Stimulated activated CD8-positive, alpha-beta memory T cell treated with anti-CD3 and anti-CD28 coated beads, Interleukin-2, amount 100 ng/mL, for 48 hours (primary cell): ENCODE data around the gene TENM3.

Experiments used
- DNase-seq, 2 donors: peaks; one replicate each; pipeline ENCODE4 v3.0.0-alpha.2; 2020; ENCODE audit warnings: low read depth in 2 of 2

The TENM3 gene

DNA sequence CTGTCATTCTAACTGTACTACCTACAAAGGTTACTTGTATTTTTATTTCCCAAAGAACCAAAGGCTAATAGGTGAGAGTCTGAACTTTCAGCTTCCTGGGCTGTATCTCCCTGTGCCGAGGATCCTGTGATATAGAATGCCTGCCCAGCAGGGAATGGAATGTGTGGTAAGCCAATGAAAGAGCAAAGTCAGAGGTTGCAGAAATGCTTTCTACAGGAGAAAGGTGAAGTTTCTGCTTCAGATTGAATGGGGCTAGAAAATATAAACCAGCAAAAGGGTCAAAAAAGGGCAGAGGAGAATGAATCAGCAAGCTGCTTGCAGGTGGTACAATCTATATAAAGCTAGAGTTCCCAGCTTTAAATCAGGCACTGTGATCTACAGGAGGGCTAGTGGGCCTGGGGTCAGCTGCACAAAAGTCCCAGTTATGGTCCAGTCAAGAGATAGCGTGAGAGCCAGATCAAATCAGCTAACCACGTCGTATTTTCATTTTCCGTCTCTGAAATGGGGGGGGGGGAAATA, 527.9 kb downstream of the TENM3 start:
- DNase-seq, result no peak

- no peak for DNase-seq
Measured at GRCh38 chr4:182775075-182775474, 531.9 kb downstream of the TENM3 start.

GRCh38 chr4:182776376-182777105, 533.3 kb downstream of the TENM3 start:
- DNase-seq, result no peak

DNA sequence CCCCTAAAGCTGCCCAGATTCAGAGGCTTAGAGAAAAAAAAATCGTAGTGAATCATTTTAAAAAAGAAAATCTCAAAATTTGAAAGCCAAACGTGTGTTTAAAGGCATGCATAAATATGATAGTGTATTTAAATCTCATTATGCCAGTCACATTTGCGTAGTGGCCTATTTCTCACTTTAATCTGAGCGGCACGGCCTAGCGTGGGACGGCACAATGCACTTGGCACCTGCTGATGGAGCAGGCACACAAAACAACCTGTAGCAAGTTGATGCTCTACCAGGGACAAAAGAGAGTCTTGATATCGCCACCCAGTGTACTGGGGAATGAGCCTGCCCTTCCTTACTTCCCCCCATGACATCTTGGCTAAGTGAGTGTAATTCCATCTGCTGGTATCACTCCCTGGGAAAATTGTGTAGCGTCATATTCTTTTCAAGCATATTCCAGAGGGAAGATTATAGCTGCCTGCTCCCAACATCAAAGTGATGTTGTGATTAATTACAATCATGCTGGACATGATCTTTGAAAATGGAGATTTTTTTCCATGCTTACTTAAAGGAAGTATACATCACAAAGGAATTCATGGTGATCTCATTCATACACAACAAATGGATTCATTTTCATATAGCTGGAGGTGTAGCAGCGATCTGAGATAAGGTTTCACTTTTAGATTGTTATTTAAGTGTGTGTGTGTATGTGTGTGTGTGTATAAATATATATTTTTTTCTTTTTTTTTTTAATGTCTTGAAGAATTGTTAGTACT, 535.2 kb downstream of the TENM3 start:
- DNase-seq, result no peak

DNA sequence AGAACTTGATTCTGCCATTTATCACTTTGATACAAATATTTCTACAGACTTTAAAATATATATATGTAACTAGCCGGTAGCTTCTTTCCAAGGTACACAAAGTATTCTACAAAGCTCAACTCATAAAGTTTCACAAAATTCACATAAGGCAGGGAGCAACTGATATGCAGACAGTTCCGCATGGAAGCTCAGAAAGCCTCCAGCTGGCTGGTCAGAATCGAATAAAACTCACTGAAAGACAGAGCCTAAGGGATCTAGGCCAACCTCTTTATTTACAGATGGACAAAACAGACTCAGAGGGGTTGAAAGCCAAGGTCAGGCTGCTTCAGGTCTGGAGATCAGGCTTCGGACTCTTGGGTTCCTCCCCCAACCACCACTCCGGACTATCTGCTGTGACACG, 543.8 kb downstream of the TENM3 start:
- no peak for DNase-seq

- no peak for DNase-seq
Measured at GRCh38 chr4:182788201-182788600, 545.0 kb downstream of the TENM3 start.

DNA sequence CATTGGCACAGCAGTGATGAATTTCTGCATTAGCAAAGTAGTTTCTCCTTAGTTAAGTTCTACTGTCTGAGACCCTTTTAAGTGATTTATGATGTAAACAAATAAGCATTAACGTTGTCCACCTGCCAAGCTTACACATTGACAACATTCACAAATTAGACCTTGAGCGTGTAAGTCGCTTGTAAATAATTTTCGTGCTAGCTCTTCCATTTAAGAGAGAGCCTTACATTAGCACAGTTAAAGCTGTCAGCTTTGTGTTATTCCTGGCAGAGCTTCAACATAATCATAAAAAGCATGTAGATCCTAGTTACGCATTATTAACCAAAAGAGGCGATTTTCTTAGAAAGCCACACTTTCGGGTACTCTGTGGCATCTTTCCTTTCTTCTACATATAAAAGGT, 546.3 kb downstream of the TENM3 start:
- no peak for DNase-seq

DNA sequence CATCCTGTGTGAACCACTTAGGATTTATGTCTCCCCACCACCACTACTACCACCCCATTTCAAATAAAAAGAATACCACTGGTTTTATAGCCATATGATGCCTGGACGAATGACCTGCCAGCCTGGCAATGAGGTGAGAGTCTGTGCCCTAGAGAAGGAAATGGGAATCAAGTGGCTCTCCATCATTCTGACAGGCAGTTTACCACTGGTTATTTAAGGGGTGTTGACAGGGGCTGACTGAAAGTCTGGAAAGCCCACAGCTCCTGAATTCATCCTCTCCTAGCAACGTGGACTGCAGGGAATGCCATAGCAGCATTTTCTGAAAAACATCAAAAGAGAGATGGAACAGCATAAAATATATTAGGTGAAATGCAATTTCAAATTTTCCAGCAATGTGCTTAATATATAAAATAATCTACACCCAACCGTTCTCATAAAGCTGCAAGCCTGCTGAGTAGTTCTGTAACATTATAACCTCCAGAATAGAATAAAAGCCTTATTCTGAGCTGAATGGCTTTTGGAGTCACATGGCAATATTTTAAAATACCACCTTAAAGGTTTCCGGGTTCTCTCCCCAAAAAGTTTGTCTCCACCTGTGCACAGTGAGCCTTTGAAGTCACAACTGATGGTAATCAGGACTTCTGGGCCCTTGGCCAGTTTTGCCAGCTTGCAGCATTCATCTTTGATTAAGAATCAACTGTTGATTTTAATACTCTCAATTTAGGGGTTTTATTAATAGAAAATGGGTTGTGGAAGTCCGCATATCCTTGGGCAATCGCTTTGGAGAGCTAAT, 552.4 kb downstream of the TENM3 start:
- DNase-seq, result no peak

- DNase-seq, result no peak
Measured at GRCh38 chr4:182799515-182800215, 556.5 kb downstream of the TENM3 start.

DNA sequence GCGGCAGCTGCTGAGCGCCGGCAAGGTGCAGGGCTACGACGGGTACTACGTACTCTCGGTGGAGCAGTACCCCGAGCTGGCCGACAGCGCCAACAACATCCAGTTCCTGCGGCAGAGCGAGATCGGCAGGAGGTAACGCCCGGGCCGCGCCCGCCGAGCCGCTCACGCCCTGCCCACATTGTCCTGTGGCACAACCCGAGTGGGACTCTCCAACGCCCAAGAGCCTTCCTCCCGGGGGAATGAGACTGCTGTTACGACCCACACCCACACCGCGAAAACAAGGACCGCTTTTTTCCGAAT, 557.0 kb downstream of the TENM3 start:
- no peak for DNase-seq

GRCh38 chr4:182801636-182802035, 558.4 kb downstream of the TENM3 start:
- DNase-seq, result no peak

DNA sequence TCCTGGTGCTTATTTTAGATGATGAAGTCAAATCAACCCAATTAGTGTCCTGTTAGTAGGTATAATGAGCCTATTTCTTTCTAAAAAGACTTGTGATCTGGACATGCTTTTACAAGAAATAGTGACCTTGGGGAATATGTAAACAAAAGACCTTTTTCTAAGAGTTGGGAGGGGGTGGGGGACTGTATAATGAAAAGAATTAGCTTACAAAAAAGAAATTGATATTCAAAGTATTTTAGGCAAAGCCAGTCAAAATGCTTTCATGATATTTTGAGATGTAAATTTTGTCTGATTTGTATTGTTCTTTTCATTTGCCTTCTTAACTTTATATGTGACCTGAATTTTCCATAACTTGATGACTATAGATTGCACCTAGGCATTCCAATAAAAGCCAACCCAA, 559.4 kb downstream of the TENM3 start:
- no peak for DNase-seq

DNA sequence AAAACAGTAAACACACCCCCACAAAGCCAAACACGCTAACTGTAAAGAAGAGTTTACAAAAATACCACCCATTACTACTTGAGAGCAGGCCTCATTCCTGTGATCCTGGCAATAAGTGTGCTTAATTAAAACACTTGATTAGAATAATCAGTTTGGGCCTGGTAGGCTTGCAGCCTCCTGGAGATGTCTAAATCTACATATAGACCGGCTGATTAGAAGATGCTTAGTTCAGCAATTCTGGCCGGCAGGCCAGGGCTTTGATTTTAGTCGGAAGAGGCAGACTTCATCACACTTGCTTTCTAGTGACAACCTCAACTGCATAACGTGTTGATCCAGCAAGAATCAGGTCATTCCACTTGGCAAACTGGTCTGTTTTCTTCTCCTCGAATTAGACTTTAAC, 560.0 kb downstream of the TENM3 start:
- DNase-seq, result no peak

GRCh38 chr4:182804131-182804530, 560.9 kb downstream of the TENM3 start:
- DNase-seq, result no peak

- no peak for DNase-seq
Measured at GRCh38 chr4:182805321-182805720, 562.1 kb downstream of the TENM3 start.

DNA sequence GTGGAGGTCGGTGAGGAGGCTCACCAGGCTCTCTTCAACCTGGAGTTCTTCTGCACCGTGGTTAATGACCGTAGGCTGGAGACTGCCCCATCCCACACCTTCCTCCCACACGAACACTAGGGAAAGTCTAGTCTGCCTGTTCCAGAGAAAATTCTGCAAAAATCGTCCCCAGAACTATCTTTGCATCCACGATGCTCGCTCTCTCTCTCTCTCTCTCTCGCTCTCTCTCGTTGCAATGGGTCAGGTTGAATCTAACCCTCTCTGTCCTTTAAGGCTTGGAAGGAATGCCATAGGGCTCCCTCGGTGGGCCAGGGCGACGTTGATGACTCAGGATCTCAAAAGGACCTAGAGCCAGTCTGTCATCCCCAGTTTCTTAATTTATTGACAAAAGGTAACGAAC, 562.5 kb downstream of the TENM3 start:
- no peak for DNase-seq

GRCh38 chr4:182806259-182807252, 563.4 kb downstream of the TENM3 start:
- peak; percentile 56 to 67 for DNase-seq

DNA sequence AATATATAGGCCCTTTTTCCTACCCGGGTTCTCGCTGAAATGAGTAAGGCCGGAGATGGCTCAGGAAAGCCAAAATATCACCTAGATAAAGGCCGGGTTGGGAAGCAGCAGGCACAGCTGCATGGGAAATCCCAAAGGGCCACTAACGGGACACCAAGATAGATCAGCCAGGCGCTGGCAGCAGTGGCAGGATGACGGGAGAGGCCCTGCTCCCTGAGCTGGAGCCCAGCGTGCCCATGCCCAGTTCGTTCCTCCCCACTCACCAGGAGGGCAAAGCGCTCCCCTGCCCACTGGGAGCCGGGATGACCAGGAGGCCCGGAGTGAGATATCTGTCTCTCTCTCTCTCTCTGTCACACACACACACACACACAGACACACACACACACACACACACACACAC, 564.1 kb downstream of the TENM3 start:
- no peak for DNase-seq

DNA sequence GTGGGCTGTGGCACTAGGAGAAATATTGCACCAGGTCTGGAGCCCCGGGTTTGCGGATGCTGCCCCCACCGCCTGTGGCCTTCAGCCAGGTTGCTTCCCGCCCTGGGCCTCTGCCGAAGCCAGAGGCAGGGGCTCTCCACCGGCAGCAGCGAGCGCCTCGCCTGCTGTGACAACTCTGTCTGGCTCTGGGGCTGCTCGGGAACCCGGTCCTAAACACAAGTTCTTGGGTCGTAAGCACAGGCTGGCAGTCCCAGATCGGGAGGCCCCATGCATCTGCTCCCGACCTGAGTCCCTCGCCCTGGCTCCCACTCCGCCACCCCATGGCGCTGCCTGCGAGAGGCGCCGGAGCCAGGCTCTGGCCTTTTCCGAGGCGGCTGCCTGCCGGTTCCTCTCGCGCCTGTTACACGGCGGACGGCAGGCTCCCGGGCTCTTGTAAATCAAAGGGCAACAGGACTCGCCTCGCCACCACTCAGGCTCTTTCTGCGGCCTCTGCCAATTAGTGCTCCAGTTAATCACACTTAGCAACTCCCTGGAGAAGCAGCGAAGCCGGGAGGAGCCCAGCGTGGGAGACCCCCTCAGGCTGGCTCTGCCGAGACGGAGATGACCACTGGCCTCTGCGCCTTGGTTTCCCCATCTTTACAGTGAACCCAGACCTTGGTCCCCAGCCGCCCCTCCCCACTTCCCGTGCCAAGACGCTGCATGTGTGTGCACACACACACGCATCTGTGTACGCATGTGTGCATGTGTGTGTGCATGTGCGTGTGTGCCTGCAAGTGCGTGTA, 564.8 kb downstream of the TENM3 start:
- DNase-seq, result no peak
